SK-N-SH treated with all-trans-retinoic acid at 6 μM for 48 hours (cell line): Measurements from ENCODE around the gene CDKL5.

Experiments
- ATAC-seq: fragments of 200-7000 bp; cut with Tn5 transposase; 3 replicates; pipeline ENCODE4 v1.9.1; 2020; ENCODE audit warnings: mild to moderate bottlenecking, moderate library complexity
- BACH2 ChIP-seq: fragments of 250-450 bp; sonication (Bioruptor Pico); IDR thresholded peaks from 2 replicates; pipeline ENCODE4 v1.9.0; 2021; ENCODE audit warnings: mild to moderate bottlenecking, borderline replicate concordance
- CSDC2 ChIP-seq: fragments of 250-450 bp; sonication (Bioruptor Pico); IDR thresholded peaks from 2 replicates; pipeline ENCODE4 v1.5.0; 2020; ENCODE audit warnings: mild to moderate bottlenecking, moderate library complexity
- ESRRG ChIP-seq: fragments of 250-450 bp; sonication (Bioruptor Pico); IDR thresholded peaks from 2 replicates; pipeline ENCODE4 v1.6.1; 2021; ENCODE audit warnings: mild to moderate bottlenecking
- GLIS3 ChIP-seq: fragments of 250-450 bp; sonication (Bioruptor Pico); IDR thresholded peaks from 2 replicates; pipeline ENCODE4 v1.5.0; 2020; ENCODE audit warnings: mild to moderate bottlenecking, moderate library complexity
- ISL1 ChIP-seq: fragments of 250-450 bp; sonication (Bioruptor Pico); IDR thresholded peaks from 2 replicates; pipeline ENCODE4 v2.1.2; 2022; ENCODE audit warnings: mild to moderate bottlenecking, moderate library complexity
- PPARA ChIP-seq: fragments of 250-450 bp; sonication (Bioruptor Pico); IDR thresholded peaks from 2 replicates; pipeline ENCODE4 v1.5.0; 2020; ENCODE audit warnings: mild to moderate bottlenecking, borderline replicate concordance
- RARB ChIP-seq: fragments of 250-450 bp; sonication (Bioruptor Pico); IDR thresholded peaks from 2 replicates; pipeline ENCODE4 v1.8.0; 2021; ENCODE audit warnings: mild to moderate bottlenecking, moderate library complexity
- SNAI2 ChIP-seq: fragments of 250-450 bp; sonication (Bioruptor Pico); IDR thresholded peaks from 2 replicates; pipeline ENCODE4 v1.5.0; 2020; ENCODE audit warnings: mild to moderate bottlenecking, moderate library complexity
- TCF4 ChIP-seq: fragments of 250-450 bp; sonication (Bioruptor Pico); IDR thresholded peaks from 2 replicates; pipeline ENCODE4 v1.8.0; 2021; ENCODE audit warnings: mild to moderate bottlenecking, moderate library complexity, borderline replicate concordance
- TOX ChIP-seq: fragments of 250-450 bp; sonication (Bioruptor Pico); IDR thresholded peaks from 2 replicates; pipeline ENCODE4 v1.8.0; 2021; ENCODE audit warnings: mild to moderate bottlenecking, moderate library complexity, borderline replicate concordance
- ZC3H10 ChIP-seq: fragments of 250-450 bp; sonication (Bioruptor Pico); IDR thresholded peaks from 2 replicates; pipeline ENCODE4 v1.5.1; 2021; ENCODE audit warnings: mild to moderate bottlenecking, moderate library complexity
- ZFP3 ChIP-seq: fragments of 250-450 bp; sonication (Bioruptor Pico); IDR thresholded peaks from 2 replicates; pipeline ENCODE4 v1.5.0; 2020; ENCODE audit warnings: mild to moderate bottlenecking, moderate library complexity
- ZFP30 ChIP-seq: fragments of 450-650 bp; formaldehyde crosslinking; IDR thresholded peaks from 2 replicates; pipeline ENCODE4 v1.5.0; 2022; ENCODE audit warnings: mild to moderate bottlenecking, moderate library complexity
- ZNF70 ChIP-seq: fragments of 450-650 bp; formaldehyde crosslinking; IDR thresholded peaks from 2 replicates; pipeline ENCODE4 v1.5.0; 2020; ENCODE audit warnings: mild to moderate bottlenecking, moderate library complexity
- ZNF8 ChIP-seq: fragments of 450-650 bp; formaldehyde crosslinking; IDR thresholded peaks from 2 replicates; pipeline ENCODE4 v1.5.0; 2020; ENCODE audit warnings: mild to moderate bottlenecking, moderate library complexity
- TF ChIP-seq, protein P1 (sequence below): fragments of 250-450 bp; sonication (Bioruptor Pico); IDR thresholded peaks from 2 replicates; pipeline ENCODE4 v1.8.0; 2020; ENCODE audit warnings: mild to moderate bottlenecking, moderate library complexity, borderline replicate concordance
- TF ChIP-seq, protein P2 (sequence below): fragments of 250-450 bp; sonication (Bioruptor Pico); IDR thresholded peaks from 2 replicates; pipeline ENCODE4 v1.5.1; 2021; ENCODE audit warnings: mild to moderate bottlenecking, moderate library complexity
- TF ChIP-seq, protein P3 (sequence below): fragments of 250-450 bp; sonication (Bioruptor Pico); IDR thresholded peaks from 2 replicates; pipeline ENCODE4 v1.5.0; 2020; ENCODE audit warnings: mild to moderate bottlenecking, moderate library complexity
- TF ChIP-seq, protein P4 (sequence below): fragments of 250-450 bp; sonication (Bioruptor Pico); IDR thresholded peaks from 2 replicates; pipeline ENCODE4 v1.5.1; 2020; ENCODE audit warnings: low read depth, mild to moderate bottlenecking, moderate library complexity

The CDKL5 gene

DNA sequence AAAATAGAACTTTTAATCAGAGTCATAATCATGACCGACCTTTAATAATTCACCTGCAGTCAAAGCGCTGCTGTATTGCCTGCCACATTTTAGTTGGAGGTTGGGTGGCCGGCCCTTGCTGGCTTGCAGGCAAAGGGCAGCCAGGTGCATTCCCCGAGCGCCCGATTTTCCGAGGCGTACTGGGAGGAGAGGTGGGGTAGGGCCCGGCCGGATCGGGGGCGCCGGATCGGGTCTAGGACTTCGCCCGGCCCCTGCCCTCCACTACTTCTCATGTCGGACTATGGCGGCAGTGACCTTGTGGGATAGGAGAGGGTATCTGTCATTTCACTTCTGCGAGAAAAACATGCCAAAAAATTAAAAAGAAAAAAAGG is 249.0 kb downstream of the CDKL5 start:
- TF ChIP-seq, protein P1, sequence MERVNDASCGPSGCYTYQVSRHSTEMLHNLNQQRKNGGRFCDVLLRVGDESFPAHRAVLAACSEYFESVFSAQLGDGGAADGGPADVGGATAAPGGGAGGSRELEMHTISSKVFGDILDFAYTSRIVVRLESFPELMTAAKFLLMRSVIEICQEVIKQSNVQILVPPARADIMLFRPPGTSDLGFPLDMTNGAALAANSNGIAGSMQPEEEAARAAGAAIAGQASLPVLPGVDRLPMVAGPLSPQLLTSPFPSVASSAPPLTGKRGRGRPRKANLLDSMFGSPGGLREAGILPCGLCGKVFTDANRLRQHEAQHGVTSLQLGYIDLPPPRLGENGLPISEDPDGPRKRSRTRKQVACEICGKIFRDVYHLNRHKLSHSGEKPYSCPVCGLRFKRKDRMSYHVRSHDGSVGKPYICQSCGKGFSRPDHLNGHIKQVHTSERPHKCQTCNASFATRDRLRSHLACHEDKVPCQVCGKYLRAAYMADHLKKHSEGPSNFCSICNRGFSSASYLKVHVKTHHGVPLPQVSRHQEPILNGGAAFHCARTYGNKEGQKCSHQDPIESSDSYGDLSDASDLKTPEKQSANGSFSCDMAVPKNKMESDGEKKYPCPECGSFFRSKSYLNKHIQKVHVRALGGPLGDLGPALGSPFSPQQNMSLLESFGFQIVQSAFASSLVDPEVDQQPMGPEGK (CRISPR knock-in tag) = no peak
- TF ChIP-seq ZFP30 (CRISPR knock-in tag) = no peak
- no peak for TF ChIP-seq ZFP3 (CRISPR knock-in tag)
- no peak for TF ChIP-seq ESRRG (CRISPR knock-in tag)
- TF ChIP-seq ZC3H10 (CRISPR knock-in tag) = no peak
- TF ChIP-seq ISL1 (CRISPR knock-in tag) = no peak
- TF ChIP-seq, protein P2, sequence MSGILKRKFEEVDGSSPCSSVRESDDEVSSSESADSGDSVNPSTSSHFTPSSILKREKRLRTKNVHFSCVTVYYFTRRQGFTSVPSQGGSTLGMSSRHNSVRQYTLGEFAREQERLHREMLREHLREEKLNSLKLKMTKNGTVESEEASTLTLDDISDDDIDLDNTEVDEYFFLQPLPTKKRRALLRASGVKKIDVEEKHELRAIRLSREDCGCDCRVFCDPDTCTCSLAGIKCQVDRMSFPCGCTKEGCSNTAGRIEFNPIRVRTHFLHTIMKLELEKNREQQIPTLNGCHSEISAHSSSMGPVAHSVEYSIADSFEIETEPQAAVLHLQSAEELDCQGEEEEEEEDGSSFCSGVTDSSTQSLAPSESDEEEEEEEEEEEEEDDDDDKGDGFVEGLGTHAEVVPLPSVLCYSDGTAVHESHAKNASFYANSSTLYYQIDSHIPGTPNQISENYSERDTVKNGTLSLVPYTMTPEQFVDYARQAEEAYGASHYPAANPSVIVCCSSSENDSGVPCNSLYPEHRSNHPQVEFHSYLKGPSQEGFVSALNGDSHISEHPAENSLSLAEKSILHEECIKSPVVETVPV (CRISPR knock-in tag) = no peak
- TF ChIP-seq, protein P3, sequence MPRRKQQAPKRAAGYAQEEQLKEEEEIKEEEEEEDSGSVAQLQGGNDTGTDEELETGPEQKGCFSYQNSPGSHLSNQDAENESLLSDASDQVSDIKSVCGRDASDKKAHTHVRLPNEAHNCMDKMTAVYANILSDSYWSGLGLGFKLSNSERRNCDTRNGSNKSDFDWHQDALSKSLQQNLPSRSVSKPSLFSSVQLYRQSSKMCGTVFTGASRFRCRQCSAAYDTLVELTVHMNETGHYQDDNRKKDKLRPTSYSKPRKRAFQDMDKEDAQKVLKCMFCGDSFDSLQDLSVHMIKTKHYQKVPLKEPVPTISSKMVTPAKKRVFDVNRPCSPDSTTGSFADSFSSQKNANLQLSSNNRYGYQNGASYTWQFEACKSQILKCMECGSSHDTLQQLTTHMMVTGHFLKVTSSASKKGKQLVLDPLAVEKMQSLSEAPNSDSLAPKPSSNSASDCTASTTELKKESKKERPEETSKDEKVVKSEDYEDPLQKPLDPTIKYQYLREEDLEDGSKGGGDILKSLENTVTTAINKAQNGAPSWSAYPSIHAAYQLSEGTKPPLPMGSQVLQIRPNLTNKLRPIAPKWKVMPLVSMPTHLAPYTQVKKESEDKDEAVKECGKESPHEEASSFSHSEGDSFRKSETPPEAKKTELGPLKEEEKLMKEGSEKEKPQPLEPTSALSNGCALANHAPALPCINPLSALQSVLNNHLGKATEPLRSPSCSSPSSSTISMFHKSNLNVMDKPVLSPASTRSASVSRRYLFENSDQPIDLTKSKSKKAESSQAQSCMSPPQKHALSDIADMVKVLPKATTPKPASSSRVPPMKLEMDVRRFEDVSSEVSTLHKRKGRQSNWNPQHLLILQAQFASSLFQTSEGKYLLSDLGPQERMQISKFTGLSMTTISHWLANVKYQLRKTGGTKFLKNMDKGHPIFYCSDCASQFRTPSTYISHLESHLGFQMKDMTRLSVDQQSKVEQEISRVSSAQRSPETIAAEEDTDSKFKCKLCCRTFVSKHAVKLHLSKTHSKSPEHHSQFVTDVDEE (CRISPR knock-in tag) = no peak
- TF ChIP-seq PPARA = no peak
- TF ChIP-seq BACH2 = no peak
- TF ChIP-seq, all 23 proteins: peak for 0
- peak; percentile 63 for ATAC-seq

DNA sequence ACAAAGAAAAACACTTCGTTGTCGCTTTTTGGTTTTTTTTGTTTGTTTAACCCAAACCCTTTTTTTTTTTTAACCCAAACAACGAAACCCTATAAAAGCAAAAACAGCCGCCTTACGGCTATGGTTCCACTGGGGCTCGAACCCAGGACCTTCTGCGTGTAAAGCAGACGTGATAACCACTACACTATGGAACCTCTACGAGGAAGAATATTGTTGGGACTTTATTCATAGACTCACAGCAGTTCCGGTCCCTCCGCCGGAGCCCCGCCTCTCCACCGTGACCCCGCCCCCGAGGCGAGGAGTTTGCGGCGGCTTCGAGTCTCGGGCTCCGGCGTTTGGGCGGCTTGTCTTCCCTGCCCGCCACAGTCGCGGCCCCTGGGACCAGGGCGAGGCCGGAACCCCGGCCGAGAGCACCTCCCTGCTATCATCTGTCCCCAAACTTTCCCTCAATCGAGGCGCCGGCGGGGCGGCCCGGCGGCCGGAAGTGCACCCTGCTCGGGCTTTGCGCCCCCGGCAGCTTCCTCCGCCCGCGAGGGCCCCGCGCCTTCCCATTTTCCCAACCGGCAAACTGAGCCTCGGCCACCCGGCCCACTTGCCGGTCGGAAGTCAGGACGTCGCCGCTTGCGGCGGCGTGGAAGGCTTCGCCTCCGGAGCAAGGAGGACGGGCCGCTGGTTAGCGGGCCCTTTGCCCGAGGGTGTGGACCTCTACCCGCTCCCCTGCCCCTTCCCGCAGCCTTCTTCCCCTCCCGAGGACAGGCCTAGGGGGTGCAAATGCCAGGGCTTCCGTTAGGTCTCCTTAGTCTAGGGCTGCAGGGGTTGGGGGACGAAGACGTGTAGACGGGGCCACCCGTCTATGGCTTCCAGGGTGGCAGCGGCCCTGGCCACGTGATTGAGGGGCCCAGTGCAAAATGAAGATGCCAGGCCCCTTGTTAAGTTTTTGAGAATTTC is 249.7 kb downstream of the CDKL5 start:
- ATAC-seq = peak; percentile 94
- no peak for TF ChIP-seq ZC3H10 (CRISPR knock-in tag)
- TF ChIP-seq RARB (CRISPR knock-in tag) = no peak
- no peak for TF ChIP-seq CSDC2 (CRISPR knock-in tag)
- no peak for TF ChIP-seq ZNF8
- TF ChIP-seq TCF4 (CRISPR knock-in tag) = no peak
- TF ChIP-seq SNAI2 (CRISPR knock-in tag) = no peak
- TF ChIP-seq TOX (CRISPR knock-in tag) = no peak
- peak; percentile 83 for TF ChIP-seq ZFP3 (CRISPR knock-in tag)
- TF ChIP-seq ZNF70 (CRISPR knock-in tag) = no peak
- TF ChIP-seq, protein P1 (CRISPR knock-in tag) = no peak
- no peak for TF ChIP-seq PPARA
- TF ChIP-seq, protein P2 (CRISPR knock-in tag) = no peak
- TF ChIP-seq, protein P4, sequence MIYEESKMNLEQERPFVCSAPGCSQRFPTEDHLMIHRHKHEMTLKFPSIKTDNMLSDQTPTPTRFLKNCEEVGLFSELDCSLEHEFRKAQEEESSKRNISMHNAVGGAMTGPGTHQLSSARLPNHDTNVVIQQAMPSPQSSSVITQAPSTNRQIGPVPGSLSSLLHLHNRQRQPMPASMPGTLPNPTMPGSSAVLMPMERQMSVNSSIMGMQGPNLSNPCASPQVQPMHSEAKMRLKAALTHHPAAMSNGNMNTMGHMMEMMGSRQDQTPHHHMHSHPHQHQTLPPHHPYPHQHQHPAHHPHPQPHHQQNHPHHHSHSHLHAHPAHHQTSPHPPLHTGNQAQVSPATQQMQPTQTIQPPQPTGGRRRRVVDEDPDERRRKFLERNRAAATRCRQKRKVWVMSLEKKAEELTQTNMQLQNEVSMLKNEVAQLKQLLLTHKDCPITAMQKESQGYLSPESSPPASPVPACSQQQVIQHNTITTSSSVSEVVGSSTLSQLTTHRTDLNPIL (CRISPR knock-in tag) = no peak
- TF ChIP-seq GLIS3 (CRISPR knock-in tag) = peak; percentile 77
- no peak for TF ChIP-seq BACH2
